ENCODE measurements around the gene RNF157.
"Not testable (repeated sequence)": the region's sequence is repeated elsewhere in the genome, so short reads cannot be mapped to it uniquely, and the experiment has no call there.

DNA sequence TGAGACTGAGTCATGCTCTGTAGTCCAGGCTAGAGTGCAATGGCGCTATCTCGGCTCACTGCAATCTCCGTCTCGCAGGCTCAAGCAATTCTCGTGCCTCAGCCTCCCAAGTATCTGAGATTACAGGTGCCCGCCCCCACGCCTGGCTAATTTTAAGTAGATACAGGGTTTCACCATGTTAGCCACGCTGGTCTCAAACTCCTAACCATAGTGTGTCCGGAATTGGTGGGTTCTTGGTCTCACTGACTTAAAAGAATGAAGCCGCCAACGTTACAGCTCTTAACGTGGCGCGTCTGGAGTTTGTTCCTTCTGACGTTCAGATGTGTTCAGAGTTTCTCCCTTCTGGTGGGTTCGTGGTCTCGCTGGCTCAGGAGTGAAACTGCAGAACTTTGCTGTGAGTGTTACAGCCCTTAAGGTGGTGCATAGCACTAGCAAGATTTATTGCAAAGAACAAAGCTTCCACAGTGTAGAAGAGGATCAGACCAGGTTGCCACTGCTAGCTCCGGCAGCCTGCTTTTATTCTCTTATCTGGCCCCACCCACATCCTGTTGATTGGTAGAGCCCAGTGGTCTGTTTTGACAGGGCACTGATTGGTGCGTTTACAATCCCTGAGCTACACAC lies 16.2 kb upstream of the RNF157 start:
- TF ChIP-seq, protein P1, sequence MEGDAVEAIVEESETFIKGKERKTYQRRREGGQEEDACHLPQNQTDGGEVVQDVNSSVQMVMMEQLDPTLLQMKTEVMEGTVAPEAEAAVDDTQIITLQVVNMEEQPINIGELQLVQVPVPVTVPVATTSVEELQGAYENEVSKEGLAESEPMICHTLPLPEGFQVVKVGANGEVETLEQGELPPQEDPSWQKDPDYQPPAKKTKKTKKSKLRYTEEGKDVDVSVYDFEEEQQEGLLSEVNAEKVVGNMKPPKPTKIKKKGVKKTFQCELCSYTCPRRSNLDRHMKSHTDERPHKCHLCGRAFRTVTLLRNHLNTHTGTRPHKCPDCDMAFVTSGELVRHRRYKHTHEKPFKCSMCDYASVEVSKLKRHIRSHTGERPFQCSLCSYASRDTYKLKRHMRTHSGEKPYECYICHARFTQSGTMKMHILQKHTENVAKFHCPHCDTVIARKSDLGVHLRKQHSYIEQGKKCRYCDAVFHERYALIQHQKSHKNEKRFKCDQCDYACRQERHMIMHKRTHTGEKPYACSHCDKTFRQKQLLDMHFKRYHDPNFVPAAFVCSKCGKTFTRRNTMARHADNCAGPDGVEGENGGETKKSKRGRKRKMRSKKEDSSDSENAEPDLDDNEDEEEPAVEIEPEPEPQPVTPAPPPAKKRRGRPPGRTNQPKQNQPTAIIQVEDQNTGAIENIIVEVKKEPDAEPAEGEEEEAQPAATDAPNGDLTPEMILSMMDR (IDR thresholded peaks at IDR 0.05; ENCODE audit: low read length) = not testable (repeated sequence)
- not testable (repeated sequence) for TF ChIP-seq EZH2phosphoT487 (IDR thresholded peaks at IDR 0.05; ENCODE audit: low read length); EZH2 (optimal IDR thresholded peaks at IDR 0.05; ENCODE audit: low read depth, low read length)

Data from MM.1S (cell line).